Breast epithelium (tissue), 4 donors: Measurements from ENCODE around the gene NXN. TPM values are rescaled to one million over a fixed set of nuclear protein-coding genes. Genes with fewer than 3 reads are reported as not detected.

Experiments used
- DNase-seq, 2 donors: peaks; one replicate each; pipeline ENCODE4 v3.0.0-alpha.2; 2019; ENCODE audit warnings: low spot score in 2 of 2
- H3K27ac ChIP-seq, 2 donors: fragments of 200-600 bp; sonication (generic) in 1 of 2; one replicate each; pipeline ENCODE4 v1.5.1; 2016 to 2019; ENCODE audit warnings: mild to moderate bottlenecking in 1 of 2
- H3K27me3 ChIP-seq, 2 donors: fragments of 200-600 bp; sonication (generic) in 1 of 2; one replicate each; pipeline versions ENCODE4 v1.5.1 to v1.6.0; 2017 to 2019; ENCODE audit warnings: control low read depth in 1 of 2, mild to moderate bottlenecking in 1 of 2
- H3K36me3 ChIP-seq: fragments of 200-600 bp; one replicate; pipeline ENCODE4 v1.5.1; 2019
- H3K4me1 ChIP-seq, 2 donors: fragments of 200-600 bp; sonication (generic); one replicate each; pipeline ENCODE4 v1.5.1; 2016 to 2019; ENCODE audit warnings: control low read depth in 1 of 2
- H3K4me3 ChIP-seq, 3 donors: fragments of 200-600 bp; sonication (generic); 1 replicate in 2 of 3; 2 replicates in 1 of 3; pipeline ENCODE4 v1.5.1; 2016 to 2019; ENCODE audit warnings: mild to moderate bottlenecking in 3 of 3, moderate library complexity in 2 of 3
- H3K9me3 ChIP-seq, 2 donors: fragments of 200-600 bp; sonication (generic) in 1 of 2; one replicate each; pipeline ENCODE4 v1.5.1; 2016 to 2019; ENCODE audit warnings: control low read depth in 1 of 2
- CTCF ChIP-seq, 3 donors: fragments of 450-650 bp; IDR thresholded peaks; one replicate each; pipeline ENCODE4 v1.5.1; 2016 to 2017; ENCODE audit warnings: antibody characterized with exemption in 3 of 3, mild to moderate bottlenecking in 3 of 3, moderate library complexity in 3 of 3
- POLR2A ChIP-seq: fragments of 450-650 bp; IDR thresholded peaks from one replicate; pipeline ENCODE4 v1.6.1; 2016; ENCODE audit warnings: antibody characterized with exemption, mild to moderate bottlenecking, moderate library complexity
- POLR2AphosphoS5 ChIP-seq, 3 donors: sonication (generic); formaldehyde crosslinking; IDR thresholded peaks; one replicate each; pipeline ENCODE4 v1.6.1; 2017; ENCODE audit warnings: antibody characterized with exemption in 3 of 3
- intact Hi-C: fragments of 100-400 bp; cut with DNase I; formaldehyde crosslinking; loops from one replicate; pipeline ENCODE4 v1.15.1; 2023; ENCODE audit warnings: low total_unique reads
- total RNA-seq, 3 donors: library from RNA; depleted of rRNA; stranded (reverse); fragments of >200 nt; gene quantifications; one replicate each; pipeline ENCODE4 v1.1.0, GENCODE V29; 2016

The NXN gene
- total RNA-seq, 3 donors from 2014 or later = 9.3 to 14.3 (median 12.8) TPM

DNA sequence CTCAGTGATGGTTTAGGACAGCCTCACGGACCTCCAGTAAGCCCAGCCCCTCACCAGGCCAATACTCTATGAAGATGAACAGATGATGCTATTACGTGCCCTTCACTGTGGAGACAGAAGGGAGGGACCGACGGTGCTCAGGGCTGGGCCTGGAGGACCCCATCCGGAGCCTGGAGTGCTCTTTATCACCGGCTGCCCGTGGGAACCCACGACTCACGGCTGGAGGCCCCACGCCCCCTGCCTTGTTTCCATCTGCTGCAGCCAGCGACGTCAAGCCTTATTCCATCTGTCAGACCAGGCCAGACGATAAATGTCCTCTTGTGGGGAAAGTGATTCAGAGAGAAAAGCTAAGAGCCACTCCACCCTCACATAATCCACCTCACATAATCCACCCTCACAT lies 13.4 kb upstream of the NXN start:
- TF ChIP-seq POLR2A (no peak), CTCF (IDR thresholded peaks at IDR 0.05) (no peak), POLR2AphosphoS5 (IDR thresholded peaks at IDR 0.05) (no peak)
- H3K36me3 ChIP-seq = no peaks in the 10 kb centered on the region
- H3K27me3 ChIP-seq = no peaks in the 10 kb centered on the region
- no peak for DNase-seq
- H3K4me3 ChIP-seq = no peak overlapping the region
- intact Hi-C loops = no loop called here
- no peaks in the 10 kb centered on the region for H3K9me3 ChIP-seq
- no peak overlapping the region for H3K27ac ChIP-seq
- H3K4me1 ChIP-seq = peaks cover 2 to 5% of the 10 kb centered on the region in 2 donors

GRCh38 chr17:988561-988960 lies 9.0 kb upstream of the NXN start:
- H3K27me3 ChIP-seq = no peaks in the 10 kb centered on the region
- intact Hi-C loops = no loop called here
- H3K4me1 ChIP-seq = no peaks in the 10 kb centered on the region
- no peaks in the 10 kb centered on the region for H3K36me3 ChIP-seq
- DNase-seq = no peak
- no peak overlapping the region for H3K4me3 ChIP-seq
- H3K27ac ChIP-seq = no peak overlapping the region
- TF ChIP-seq CTCF (IDR thresholded peaks at IDR 0.05) (no peak), POLR2AphosphoS5 (IDR thresholded peaks at IDR 0.05) (no peak), POLR2A (no peak)
- no peaks in the 10 kb centered on the region for H3K9me3 ChIP-seq

DNA sequence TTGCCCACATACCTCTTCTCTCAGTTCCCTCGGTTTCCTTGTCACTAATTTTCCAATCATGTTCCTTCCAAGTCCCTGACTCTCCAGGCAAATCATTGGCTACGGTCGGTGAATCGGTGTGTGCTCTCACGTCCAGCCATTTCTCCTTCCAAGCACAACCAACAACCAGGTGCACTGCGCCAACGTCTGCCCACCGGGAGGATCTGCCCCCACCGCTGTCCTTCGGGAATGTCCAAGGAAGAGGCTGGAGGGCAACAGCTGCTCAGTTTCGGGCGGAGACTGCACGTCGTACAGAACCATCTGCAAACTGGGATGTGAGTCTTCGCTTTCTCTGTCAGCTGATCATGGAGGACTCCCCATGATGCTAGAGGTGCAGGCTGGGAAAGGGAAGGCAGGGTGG lies 8.4 kb upstream of the NXN start:
- H3K4me1 ChIP-seq = no peaks in the 10 kb centered on the region
- H3K27me3 ChIP-seq = no peaks in the 10 kb centered on the region
- H3K36me3 ChIP-seq = no peaks in the 10 kb centered on the region
- no peak overlapping the region for H3K4me3 ChIP-seq
- no peak for TF ChIP-seq CTCF (IDR thresholded peaks at IDR 0.05)
- TF ChIP-seq POLR2AphosphoS5 (IDR thresholded peaks at IDR 0.05) = no peak
- no peak for TF ChIP-seq POLR2A
- intact Hi-C loops = no loop called here
- no peaks in the 10 kb centered on the region for H3K9me3 ChIP-seq
- DNase-seq = no peak
- H3K27ac ChIP-seq = no peak overlapping the region

DNA sequence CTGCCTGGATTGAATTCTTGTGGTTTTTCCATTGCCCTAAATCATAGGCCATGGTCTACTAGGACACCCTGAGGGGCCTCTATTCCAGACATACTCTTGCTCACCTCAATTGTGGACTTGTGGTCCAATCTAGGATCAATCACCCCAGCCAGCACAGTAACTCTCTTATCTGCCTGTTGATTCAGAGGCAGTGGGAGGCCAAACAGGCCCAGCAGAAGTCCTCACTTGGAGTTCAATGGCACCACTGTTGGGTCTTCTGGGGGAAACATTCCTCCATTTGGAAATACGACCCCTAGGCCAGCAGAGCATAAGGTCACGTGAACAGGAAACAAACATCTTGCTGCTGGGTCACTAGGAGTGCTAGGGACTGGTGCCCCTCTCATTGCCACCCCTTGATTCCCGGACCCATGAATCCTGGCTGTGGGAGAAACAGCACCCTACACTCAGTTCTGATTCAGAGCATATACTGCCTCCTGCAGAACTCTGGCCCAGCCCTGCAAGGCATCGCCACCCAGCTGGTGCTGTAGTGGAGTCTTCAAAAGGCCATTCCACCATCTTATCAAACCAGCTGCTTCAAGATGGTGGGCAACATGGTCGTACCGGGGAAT lies 6.8 kb upstream of the NXN start:
- Histone ChIP-seq H3K9me3 (no peaks in the 10 kb centered on the region), H3K36me3 (no peaks in the 10 kb centered on the region), H3K27me3 (no peaks in the 10 kb centered on the region), H3K4me3 (no peak overlapping the region), H3K4me1 (no peaks in the 10 kb centered on the region), H3K27ac (no peak overlapping the region)
- no peak for DNase-seq
- intact Hi-C loops = no loop called here
- no peak for TF ChIP-seq CTCF (IDR thresholded peaks at IDR 0.05)
- no peak for TF ChIP-seq POLR2AphosphoS5 (IDR thresholded peaks at IDR 0.05)
- no peak for TF ChIP-seq POLR2A

DNA sequence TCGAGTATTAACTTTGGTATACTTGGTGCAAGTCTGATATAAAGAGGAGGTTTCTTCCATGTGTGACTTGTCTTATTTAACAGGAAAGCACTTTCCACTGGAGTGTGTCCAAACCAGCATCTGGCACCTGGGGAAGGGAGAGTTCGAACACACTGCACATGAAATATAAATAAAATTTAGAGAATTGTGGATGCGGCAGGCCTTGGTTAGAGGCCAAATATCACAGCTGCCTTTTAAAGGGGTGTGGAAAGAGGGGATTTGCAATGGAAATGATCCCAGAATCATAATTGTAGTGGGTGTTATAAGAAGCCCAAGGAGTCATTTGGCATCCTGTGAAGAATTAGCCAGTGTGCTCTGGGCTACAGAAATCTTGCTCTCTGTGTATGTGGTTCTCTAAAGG lies 4.3 kb upstream of the NXN start:
- DNase-seq = no peak
- no peak overlapping the region for H3K27ac ChIP-seq
- intact Hi-C loops = loop anchor here (5.0 kb wide), 1 partner anchor 187 kb away; no protein-coding TSS in a partner anchor
- no peak overlapping the region for H3K4me3 ChIP-seq
- no peaks in the 10 kb centered on the region for H3K9me3 ChIP-seq
- TF ChIP-seq CTCF (IDR thresholded peaks at IDR 0.05) (no peak), POLR2A (no peak), POLR2AphosphoS5 (IDR thresholded peaks at IDR 0.05) (no peak)
- peaks cover 0 to 3% of the 10 kb centered on the region in 2 donors for H3K4me1 ChIP-seq
- H3K27me3 ChIP-seq = no peaks in the 10 kb centered on the region
- H3K36me3 ChIP-seq = no peaks in the 10 kb centered on the region
